HG03457 (cell line): ENCODE data around the gene KLK1.
"Not testable (repeated sequence)": the region's sequence is repeated elsewhere in the genome, so short reads cannot be mapped to it uniquely, and the experiment has no call there.

Experiments
- ATAC-seq: cut with Tn5 transposase; IDR thresholded peaks from one replicate; pipeline ENCODE4 v1.9.1; 2021; ENCODE audit warnings: moderate number of reproducible peaks; ENCODE audit not compliant: unreplicated experiment

The KLK1 gene

DNA sequence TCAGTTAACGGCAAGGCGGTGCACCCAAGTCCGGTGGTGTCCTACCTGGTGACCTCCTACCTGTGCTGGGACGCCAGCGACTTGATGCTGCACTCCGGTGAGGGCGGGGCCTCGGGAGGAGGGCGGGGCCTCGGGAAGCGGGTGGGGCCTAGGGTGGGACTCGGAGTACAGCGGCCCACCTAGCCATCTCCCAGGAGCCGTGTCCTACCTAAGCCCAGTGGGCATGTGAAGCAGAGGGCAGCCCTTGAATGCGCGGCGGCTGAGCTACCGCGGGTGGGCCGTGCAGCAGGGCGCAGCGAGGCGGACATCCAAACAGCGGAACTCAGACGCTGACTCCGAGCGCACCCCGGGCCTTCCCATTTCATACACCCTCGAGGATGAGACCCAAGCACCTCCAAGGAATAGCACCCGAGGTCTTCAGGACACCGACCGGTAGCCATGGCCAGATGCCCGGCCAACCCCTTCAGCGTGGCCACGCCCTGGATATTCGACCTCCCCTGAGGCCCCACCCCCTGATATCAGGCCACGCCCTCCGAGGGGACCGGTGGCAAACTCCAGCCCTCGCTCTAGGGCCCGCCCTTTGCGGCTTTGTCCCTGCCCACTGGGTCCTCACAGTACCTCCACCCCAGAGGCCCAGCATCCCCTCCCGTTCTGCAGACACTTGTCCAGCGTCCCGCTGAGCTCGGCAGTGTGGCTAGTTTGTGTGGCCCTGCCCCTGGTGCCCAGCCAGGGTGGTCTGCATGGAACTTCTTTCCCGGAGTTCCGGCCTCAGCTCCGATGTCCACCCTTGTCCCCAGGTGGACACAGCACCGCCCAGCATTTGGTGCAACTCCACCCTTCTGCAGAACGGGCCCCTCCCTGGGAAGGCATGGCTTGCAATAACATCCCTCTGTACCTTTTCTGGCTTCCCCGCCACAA, 5.4 kb downstream of the KLK1 start:
- peak; percentile 34 for ATAC-seq

- ATAC-seq: no peak
Observed at GRCh38 chr19:50815439-50815838, 8.1 kb downstream of the KLK1 start.

DNA sequence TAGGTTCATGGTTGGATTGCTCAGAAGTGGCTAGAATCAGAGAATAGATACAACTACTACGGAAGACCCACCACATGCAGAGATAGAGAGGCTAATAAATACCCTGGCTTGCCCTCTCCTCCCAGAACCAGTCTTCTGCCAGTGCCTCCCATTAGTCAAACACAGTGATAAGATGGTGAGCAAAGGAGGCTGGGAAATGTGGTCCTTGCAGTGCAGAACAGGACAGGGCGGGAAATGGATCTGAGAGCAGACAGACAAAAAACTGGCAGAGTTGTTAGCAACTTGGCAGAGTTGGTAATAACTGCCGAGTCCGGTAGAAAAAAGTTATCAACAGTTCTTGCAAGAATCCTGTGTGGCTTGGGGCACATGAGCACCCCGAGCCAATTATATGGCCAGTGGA, 8.7 kb downstream of the KLK1 start:
- no peak for ATAC-seq

DNA sequence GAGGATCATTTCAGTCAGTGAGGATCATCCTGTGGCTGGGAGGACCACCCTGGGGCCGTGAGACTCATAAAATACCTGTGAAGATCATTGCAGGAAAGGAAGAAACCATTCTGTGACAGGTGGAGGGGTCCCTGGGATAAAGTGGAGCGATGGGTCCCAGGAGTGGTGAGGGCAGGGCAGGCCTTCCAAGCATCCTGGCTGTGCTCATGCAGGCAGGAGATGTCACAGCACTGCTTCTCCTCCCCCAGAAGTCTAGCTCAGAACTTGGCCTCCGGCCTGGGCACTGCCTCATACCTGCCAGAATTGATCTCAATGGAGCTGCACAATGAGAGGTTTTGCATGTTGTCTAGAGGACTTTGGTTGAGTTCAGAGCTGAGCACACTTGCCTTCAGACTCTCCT, 11.1 kb downstream of the KLK1 start:
- ATAC-seq: no peak

DNA sequence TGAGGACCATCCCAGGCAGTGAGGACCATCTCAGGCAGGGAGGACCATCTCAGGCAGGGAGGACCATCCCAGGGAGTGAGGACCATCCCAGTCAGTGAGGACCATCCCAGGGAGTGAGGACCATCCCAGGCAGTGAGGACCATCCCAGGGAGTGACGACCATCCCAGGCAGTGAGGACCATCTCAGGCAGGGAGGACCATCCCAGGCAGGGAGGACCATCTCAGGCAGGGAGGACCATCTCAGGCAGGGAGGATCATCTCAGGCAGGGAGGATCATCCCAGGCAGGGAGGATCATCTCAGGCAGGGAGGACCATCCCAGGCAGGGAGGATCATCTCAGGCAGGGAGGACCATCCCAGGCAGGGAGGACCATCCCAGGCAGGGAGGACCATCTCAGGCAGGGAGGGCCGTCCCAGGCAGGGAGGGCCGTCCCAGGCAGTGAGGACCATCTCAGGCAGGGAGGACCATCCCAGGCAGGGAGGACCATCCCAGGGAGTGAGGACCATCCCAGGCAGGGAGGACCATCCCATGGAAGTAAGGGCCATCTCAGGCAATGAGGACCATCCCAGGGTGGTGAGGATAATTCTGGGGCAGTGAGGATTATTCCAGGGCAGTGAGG, 11.9 kb downstream of the KLK1 start:
- ATAC-seq: not testable (repeated sequence)

GRCh38 chr19:50808856-50809255, 14.7 kb downstream of the KLK1 start:
- no peak for ATAC-seq

DNA sequence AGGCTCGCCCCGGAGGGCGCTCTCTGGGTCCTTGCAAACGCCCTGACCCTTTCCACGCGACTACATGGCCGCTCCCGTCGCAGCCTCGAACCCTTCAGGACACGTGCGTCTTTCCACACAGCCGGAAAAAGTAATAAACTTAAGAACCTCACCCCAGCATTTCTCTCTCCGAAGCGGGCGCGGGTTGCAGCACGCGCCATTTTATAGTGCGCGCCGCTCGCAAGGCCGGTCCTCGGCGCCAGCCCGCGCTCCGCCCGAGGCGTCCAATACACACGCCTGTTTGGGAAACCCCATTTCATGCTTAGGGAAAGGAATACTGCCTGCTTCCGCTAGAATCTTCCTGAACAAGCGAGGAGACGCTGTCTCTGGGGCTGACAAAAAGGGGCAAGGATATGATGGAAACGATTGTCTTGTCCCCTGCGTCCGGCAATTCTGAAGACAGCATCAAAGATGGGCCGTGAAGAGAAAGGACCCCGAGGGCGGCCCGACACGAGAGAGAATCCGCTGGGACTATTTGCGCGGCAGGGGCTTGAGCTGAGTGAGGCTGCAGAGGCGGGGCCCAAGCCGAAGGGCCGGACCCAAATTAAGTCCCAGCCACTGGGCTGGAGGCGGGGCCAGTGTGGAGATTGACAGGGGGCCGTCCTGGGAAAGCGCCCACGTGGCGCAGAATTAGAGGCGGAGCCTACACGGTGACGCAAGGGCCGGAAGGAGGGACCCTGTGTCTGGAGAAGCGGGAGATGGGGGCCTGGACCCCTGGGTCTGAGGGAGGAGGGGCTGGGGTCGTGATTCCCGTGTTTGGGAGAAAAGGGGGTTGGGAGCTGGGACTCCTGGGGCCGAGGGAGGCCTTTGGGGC, 18.9 kb downstream of the KLK1 start:
- ATAC-seq: peak; percentile 81

GRCh38 chr19:50803633-50804419, 19.8 kb downstream of the KLK1 start:
- no peak for ATAC-seq

DNA sequence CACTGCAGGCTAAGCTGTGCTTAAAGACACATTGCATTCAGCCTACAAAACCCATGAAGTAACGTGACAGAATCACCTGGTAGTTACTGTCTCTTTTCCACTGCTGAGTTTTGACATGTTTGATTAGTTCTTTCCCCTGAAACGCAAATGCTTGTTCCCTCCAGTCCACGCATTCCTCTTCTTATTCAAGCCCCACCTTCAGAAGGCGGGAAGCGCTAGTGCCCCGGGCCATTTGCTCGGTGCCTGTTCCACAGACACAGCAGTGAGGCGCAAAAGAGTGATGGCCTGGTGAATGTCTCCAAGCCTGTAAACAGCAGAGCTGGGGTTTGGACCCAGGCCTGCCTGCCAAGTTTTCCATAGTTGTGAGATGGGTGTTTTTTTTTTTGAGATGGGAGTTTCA, 22.5 kb downstream of the KLK1 start:
- no peak for ATAC-seq

GRCh38 chr19:50799547-50799851, 24.1 kb downstream of the KLK1 start:
- no peak for ATAC-seq

DNA sequence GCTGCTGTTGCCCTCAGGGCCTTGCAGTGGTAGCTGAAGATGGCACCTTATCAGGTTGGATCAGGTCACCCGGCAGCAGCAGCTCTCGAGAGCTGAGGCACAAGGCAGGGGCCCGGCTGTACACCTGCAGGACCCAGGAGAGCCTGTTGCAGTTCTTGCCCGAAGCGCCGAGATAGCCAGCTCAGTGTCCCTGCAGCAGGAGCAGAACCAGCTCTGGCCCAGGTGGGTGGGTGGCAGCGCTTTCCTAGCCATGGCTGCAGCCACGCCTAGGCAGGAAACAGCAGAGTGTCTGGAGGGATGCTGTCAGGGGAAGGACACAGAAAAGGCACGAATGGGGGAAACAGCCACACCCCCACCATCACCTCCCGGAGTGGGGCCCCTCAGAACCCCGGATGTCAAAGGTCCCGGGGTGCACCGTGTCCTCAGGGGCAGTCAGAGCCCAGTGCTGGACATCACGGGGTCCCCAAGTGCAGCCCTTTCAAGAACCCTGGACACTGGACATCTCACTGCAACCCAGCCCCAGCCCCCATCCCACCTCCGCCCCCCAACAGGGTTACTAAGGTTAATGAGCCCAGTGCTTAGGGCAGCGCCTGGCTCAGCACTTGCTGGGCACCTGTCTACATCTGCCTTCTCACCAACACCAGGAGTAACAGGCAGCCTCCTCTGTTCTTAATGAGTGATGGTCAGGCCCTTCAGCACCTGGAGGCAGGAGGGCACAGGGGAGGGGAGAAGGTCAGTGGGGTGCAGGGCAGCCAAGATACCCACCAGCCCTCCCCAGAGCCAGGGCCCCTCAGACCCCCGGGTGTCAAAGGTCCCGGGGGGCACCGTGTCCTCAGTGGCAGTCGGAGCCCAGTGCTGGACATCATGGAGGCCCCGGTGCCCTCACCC, 24.7 kb downstream of the KLK1 start:
- no peak for ATAC-seq

- no peak for ATAC-seq
Observed at GRCh38 chr19:50797781-50798658, 25.6 kb downstream of the KLK1 start.

DNA sequence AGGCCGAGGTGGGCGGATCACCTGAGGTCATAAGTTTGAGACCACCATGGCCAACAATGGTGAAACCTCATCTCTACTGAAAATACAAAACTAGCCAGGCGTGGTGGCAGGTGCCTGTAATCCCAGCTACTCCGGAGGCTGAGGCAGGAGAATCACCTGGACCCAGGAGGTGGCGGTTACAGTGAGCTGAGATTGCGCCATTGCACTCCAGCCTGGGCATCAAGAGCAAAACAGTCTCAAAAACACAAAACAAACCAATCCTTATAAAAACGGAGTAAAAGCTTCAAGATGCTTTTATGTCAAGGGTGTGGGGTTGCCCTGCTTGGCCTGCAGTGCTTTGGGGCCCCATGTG, 26.2 kb downstream of the KLK1 start:
- ATAC-seq: no peak

- ATAC-seq: no peak
Observed at GRCh38 chr19:50796634-50797428, 26.8 kb downstream of the KLK1 start.

- ATAC-seq: no peak
Observed at GRCh38 chr19:50796128-50796633, 27.4 kb downstream of the KLK1 start.

DNA sequence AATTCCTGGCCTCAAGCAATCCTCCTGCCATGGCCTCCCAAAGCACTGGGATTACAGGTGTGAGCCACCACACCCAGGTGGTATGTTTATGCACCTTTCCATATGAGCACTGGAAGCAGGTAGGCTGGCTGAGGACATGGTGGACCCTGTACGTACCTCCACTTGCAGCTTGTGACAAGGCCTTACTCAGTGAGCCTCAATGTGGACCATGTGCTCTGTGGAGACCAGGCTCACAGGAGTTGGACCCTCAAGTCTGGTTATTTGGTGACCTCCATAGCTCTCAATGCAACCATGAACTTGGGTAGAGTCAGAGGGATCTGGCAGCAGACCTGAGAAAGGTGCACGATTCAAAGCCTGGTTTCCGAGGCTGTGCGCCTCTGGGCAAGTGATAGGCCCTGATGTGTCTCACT, 27.9 kb downstream of the KLK1 start:
- no peak for ATAC-seq

DNA sequence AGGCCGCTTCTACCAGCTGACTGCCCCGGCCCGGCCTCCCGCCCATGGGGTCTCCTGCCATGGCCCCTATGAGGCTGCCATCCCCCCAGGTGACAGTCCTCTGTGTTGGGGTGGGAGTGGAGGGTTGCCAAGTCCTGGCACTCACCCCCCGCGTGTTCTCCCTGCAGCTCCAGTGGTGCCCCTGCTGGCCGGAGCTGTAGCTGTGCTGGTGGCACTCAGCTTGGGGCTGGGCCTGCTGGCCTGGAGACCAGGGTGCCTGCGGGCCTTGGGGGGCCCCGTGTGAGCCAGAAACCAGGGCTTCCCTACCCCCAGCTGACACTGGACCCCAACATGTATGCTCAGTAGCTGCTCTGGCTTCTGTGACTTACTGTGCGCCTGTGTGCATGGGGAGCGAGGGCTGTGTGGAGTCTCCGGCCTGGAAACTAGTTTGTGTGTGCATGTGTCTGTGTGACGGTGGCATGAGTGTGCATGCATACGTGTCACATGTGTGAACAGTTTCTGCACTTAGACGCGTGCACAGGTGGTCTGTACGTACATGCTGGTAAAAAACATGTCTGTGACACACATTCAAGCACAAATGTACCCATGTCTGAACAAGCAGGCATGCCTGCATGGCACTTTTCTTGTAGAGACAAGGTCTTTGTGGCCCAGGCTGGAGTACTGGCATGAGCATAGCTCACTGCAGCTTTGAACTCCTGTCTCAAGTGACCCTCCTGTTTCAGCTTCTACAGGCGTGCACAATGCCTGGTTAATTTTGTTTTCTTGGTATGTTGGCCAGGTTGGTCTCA, 28.5 kb downstream of the KLK1 start:
- no peak for ATAC-seq
